Endothelial cell of umbilical vein (primary cell): ENCODE results near the gene ERGIC1.

Experiments
- CTCF ChIP-seq, 2 donors: IDR thresholded peaks; 1 replicate in 1 of 2; 2 replicates in 1 of 2; pipeline ENCODE4 v1.5.1; 2011; ENCODE audit warnings: low read length in 2 of 2, mild to moderate bottlenecking in 2 of 2, moderate library complexity in 2 of 2, control low read depth in 1 of 2, inconsistent platforms in 1 of 2, low read depth in 1 of 2; ENCODE audit not compliant: insufficient read depth in 1 of 2; ENCODE audit errors: extremely low read depth in 1 of 2
- EZH2 ChIP-seq: IDR thresholded peaks from 2 replicates; pipeline ENCODE4 v1.6.1; 2012; ENCODE audit warnings: borderline replicate concordance, low read depth, mild to moderate bottlenecking, moderate library complexity, low read length, inconsistent platforms; ENCODE audit not compliant: severe bottlenecking
- FOS ChIP-seq: IDR thresholded peaks from 2 replicates; pipeline ENCODE4 v1.6.1; 2011; ENCODE audit warnings: mild to moderate bottlenecking, low read length, moderate library complexity, borderline replicate concordance; ENCODE audit not compliant: insufficient read depth
- POLR2AphosphoS5 ChIP-seq: IDR thresholded peaks from 2 replicates; pipeline ENCODE4 v1.6.1; 2012; ENCODE audit warnings: low read depth, mild to moderate bottlenecking, control low read depth, low read length, moderate library complexity; ENCODE audit not compliant: insufficient read depth

DNA sequence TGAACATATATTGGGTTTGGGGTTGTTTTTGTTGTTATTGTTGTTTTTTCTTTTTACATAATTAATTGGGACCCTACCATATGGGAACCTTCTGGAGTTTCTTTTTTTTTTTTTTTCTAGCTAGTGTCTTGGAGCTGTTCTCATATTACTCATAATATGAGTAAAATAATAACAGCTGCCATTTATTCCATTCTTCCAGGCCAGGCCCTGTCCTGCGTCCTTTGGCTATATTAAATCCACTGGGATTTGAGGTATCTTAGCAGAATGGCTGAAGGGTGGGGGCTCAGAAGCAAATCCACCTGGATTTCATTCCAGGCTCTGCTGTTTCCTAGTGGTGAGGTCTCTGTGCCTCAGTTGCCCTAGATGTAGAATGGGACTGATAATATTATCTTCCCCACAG, 77.9 kb downstream of the ERGIC1 start:
- TF ChIP-seq CTCF (IDR thresholded peaks at IDR 0.05; ENCODE audit: extremely low read depth in 1 of 2, insufficient read depth in 1 of 2, low read depth in 1 of 2, low read length in 2 of 2) (no peak), FOS (no peak), EZH2 (no peak), POLR2AphosphoS5 (no peak)
